ENCODE measurements around the gene GHRH. TPM values are rescaled to one million over a fixed set of nuclear protein-coding genes. Genes with fewer than 3 reads are reported as not detected.

GHRH gene
- polyA plus RNA-seq, 2 of the 4 experiments (the other 2 are of a cell fraction): not detected

GRCh38 chr20:37245216-37246150 lies 16.1 kb downstream of the GHRH start:
- no peak for TF ChIP-seq HDAC2 (IDR thresholded peaks at IDR 0.05)
- no peak for TF ChIP-seq HOXB13 (CRISPR knock-in tag; IDR thresholded peaks at IDR 0.05; ENCODE audit: low read depth)
- no peak overlapping the region for H3K27ac ChIP-seq
- H3K4me3 ChIP-seq: no peak overlapping the region
- no peaks in the 10 kb centered on the region for H3K9me3 ChIP-seq
- no peaks in the 10 kb centered on the region for H3K4me1 ChIP-seq
- FAIRE-seq (no peak), ATAC-seq (no peak), DNase-seq (ENCODE audit: low read depth in 1 of 2, low spot score in 1 of 2) (no peak)
- H3K4me2 ChIP-seq: no peak overlapping the region
- ChIA-PET CTCF (interaction anchor here (0.7 to 2.2 kb wide), 2 partner anchors 50 to 131 kb away, joined by 3 to 8 read pairs; no protein-coding TSS in a partner anchor), POLR2A (no interaction called here)
- WGBS (ENCODE audit: missing lambda C conversion rate): 90% methylated on average over 25 of the region's 25 CpGs

GRCh38 chr20:37244572-37244957 lies 17.0 kb downstream of the GHRH start:
- DNase-seq (ENCODE audit: low read depth in 1 of 2, low spot score in 1 of 2) (no peak), FAIRE-seq (no peak), ATAC-seq (0 out of 6 replicates have a peak, but pooled peaks of 1 of the 2 experiments have one; percentile 9)
- H3K4me1 ChIP-seq: no peaks in the 10 kb centered on the region
- WGBS (ENCODE audit: missing lambda C conversion rate): 95% methylated on average over 5 of the region's 5 CpGs
- H3K4me2 ChIP-seq: no peak overlapping the region
- H3K4me3 ChIP-seq: no peak overlapping the region
- no peaks in the 10 kb centered on the region for H3K9me3 ChIP-seq
- H3K27ac ChIP-seq: no peak overlapping the region
- TF ChIP-seq SREBF2 (IDR thresholded peaks at IDR 0.05) (no peak), EHMT2 (IDR thresholded peaks at IDR 0.05; ENCODE audit: low read depth) (no peak), ATOH8 (CRISPR knock-in tag; IDR thresholded peaks at IDR 0.05; ENCODE audit: low read depth) (no peak), HOXA7 (CRISPR knock-in tag; IDR thresholded peaks at IDR 0.05) (no peak), FOSL2 (IDR thresholded peaks at IDR 0.05) (no peak), FOSL2 (CRISPR knock-in tag; IDR thresholded peaks at IDR 0.05) (no peak), MAFK (IDR thresholded peaks at IDR 0.05; ENCODE audit: partially characterized antibody) (no peak), MAX (IDR thresholded peaks at IDR 0.05) (no peak), PBX3 (IDR thresholded peaks at IDR 0.05) (no peak), SMC3 (IDR thresholded peaks at IDR 0.05) (no peak), BCL3 (IDR thresholded peaks at IDR 0.05) (no peak), HDAC2 (IDR thresholded peaks at IDR 0.05) (no peak), RFX5 (IDR thresholded peaks at IDR 0.05) (no peak)
- POLR2A ChIA-PET: no interaction called here
- CTCF ChIA-PET: interaction anchor here (1.6 to 2.2 kb wide), 4 partner anchors 7 to 321 kb away, joined by 3 to 8 read pairs (median 5); no protein-coding TSS in a partner anchor

GRCh38 chr20:37243937-37244571 lies 17.6 kb downstream of the GHRH start:
- CTCF ChIA-PET: interaction anchor here (1.6 to 2.2 kb wide), 4 partner anchors 8 to 322 kb away, joined by 3 to 8 read pairs (median 5); no protein-coding TSS in a partner anchor
- ATAC-seq: no peak; a peak in 1 of 6 replicates
- POLR2A ChIA-PET: no interaction called here
- DNase-seq (ENCODE audit: low read depth in 1 of 2, low spot score in 1 of 2): no peak
- 94% methylated on average over 8 of the region's 8 CpGs for WGBS (ENCODE audit: missing lambda C conversion rate)
- Histone ChIP-seq H3K9me3 (no peaks in the 10 kb centered on the region), H3K4me2 (no peak overlapping the region), H3K4me1 (no peaks in the 10 kb centered on the region), H3K27ac (no peak overlapping the region), H3K4me3 (no peak overlapping the region)
- FAIRE-seq: no peak
- no peak for TF ChIP-seq ESRRA (IDR thresholded peaks at IDR 0.05; ENCODE audit: borderline replicate concordance, low read length)
- no peak for TF ChIP-seq RFX5 (IDR thresholded peaks at IDR 0.05)
- TF ChIP-seq FOSL2 (IDR thresholded peaks at IDR 0.05): no peak
- TF ChIP-seq FOSL2 (CRISPR knock-in tag; IDR thresholded peaks at IDR 0.05): no peak
- TF ChIP-seq HOXB13 (CRISPR knock-in tag; IDR thresholded peaks at IDR 0.05; ENCODE audit: low read depth): no peak
- TF ChIP-seq REST (IDR thresholded peaks at IDR 0.05): no peak
- TF ChIP-seq CTCF (IDR thresholded peaks at IDR 0.05): no peak
- no peak for TF ChIP-seq POLR2AphosphoS2 (conservative IDR thresholded peaks at IDR 0.05; ENCODE audit: low read length)
- no peak for TF ChIP-seq HOXA7 (CRISPR knock-in tag; IDR thresholded peaks at IDR 0.05)
- no peak for TF ChIP-seq RNF2 (IDR thresholded peaks at IDR 0.05; ENCODE audit: borderline replicate concordance, low read depth)
- no peak for TF ChIP-seq KDM1A (IDR thresholded peaks at IDR 0.05; ENCODE audit: low read depth)
- no peak for TF ChIP-seq EHF (CRISPR knock-in tag; IDR thresholded peaks at IDR 0.05)
